Measurements from ENCODE around the gene AUNIP. TPM values are rescaled to one million over a fixed set of nuclear protein-coding genes. Genes with fewer than 3 reads are reported as not detected.

Gene AUNIP
- total RNA-seq, 1 experiment from 2014 or later = 16.1 TPM

DNA sequence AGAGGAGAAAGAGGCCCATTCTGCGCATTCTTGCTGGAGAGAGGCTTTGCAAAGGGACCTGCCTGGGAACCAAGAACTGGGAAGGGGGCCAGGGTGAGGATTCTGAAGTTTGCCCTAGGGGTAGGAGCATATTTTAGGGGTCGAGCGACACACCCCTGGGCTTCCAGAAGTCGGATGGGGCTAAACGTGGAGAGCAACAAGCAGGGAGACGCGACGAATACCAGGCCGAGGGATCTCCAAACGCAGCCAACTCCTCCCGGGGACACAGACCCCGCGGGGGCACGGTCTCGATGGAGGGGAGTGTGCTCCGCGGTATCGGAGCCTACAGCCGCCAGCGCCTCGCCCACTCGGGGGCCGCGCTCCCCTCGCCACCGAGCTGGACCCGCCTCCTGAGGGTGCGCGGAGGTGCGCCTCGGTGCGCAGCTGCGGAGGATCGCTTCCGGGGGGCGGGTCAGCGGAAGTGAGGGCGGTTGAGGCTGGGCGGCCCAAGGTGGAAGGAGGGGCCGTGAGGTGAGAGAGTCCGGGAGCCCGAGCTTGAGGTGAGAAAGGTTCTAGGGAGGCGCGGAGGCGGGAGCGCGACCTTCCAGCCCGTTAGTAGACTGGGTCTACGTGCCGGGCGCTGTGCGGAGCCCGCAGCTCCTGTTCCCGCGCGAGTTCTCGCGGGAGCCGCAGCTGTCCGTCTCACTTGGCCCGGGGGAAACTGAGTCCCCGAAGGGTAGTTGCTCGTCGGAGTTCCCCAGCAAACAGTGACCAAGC is 39.6 kb downstream of the AUNIP start, which contains the start of gene MTFR1L (continued):
- TF ChIP-seq, protein P1, sequence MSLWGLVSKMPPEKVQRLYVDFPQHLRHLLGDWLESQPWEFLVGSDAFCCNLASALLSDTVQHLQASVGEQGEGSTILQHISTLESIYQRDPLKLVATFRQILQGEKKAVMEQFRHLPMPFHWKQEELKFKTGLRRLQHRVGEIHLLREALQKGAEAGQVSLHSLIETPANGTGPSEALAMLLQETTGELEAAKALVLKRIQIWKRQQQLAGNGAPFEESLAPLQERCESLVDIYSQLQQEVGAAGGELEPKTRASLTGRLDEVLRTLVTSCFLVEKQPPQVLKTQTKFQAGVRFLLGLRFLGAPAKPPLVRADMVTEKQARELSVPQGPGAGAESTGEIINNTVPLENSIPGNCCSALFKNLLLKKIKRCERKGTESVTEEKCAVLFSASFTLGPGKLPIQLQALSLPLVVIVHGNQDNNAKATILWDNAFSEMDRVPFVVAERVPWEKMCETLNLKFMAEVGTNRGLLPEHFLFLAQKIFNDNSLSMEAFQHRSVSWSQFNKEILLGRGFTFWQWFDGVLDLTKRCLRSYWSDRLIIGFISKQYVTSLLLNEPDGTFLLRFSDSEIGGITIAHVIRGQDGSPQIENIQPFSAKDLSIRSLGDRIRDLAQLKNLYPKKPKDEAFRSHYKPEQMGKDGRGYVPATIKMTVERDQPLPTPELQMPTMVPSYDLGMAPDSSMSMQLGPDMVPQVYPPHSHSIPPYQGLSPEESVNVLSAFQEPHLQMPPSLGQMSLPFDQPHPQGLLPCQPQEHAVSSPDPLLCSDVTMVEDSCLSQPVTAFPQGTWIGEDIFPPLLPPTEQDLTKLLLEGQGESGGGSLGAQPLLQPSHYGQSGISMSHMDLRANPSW (CRISPR knock-in tag; conservative IDR thresholded peaks at IDR 0.05; ENCODE audit: low read depth) = no peak
- TF ChIP-seq CREB1 (CRISPR knock-in tag; IDR thresholded peaks at IDR 0.05) (no peak), ZNF512 (CRISPR knock-in tag; IDR thresholded peaks at IDR 0.05; ENCODE audit: borderline replicate concordance) (no peak), ZNF219 (CRISPR knock-in tag; IDR thresholded peaks at IDR 0.05; ENCODE audit: borderline replicate concordance) (no peak), NFE2L1 (CRISPR knock-in tag; IDR thresholded peaks at IDR 0.05) (no peak), IRF2 (CRISPR knock-in tag; IDR thresholded peaks at IDR 0.05; ENCODE audit: borderline replicate concordance, low read depth) (no peak), SOX15 (CRISPR knock-in tag; IDR thresholded peaks at IDR 0.05) (no peak), EMX1 (CRISPR knock-in tag; IDR thresholded peaks at IDR 0.05) (no peak), FOXP4 (CRISPR knock-in tag; IDR thresholded peaks at IDR 0.05) (peak; percentile 75; the same call in 1 of the 2 replicates)
- TF ChIP-seq, protein P2, sequence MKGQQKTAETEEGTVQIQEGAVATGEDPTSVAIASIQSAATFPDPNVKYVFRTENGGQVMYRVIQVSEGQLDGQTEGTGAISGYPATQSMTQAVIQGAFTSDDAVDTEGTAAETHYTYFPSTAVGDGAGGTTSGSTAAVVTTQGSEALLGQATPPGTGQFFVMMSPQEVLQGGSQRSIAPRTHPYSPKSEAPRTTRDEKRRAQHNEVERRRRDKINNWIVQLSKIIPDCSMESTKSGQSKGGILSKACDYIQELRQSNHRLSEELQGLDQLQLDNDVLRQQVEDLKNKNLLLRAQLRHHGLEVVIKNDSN (CRISPR knock-in tag; IDR thresholded peaks at IDR 0.05) = no peak

DNA sequence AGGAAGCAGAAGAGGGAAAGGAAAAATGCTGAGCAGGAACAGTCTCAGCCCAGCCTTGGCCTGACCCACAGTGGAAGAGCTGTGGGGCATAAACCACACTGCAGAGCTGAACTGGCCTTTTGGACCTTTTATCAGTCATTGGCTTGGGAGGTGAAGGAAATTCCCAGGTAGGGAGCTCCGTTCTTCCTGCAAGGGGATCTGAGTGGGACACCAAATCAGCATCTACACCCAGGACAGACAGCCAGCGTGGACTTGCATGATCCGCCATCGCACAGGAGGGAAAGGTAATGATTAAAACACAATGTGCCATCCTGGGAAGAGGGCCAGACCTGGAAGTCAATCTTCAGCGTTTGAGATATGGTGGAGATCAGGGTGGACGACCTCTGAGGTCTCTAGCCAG is 40.7 kb downstream of the AUNIP start:
- H3K27ac Mint-ChIP-seq = peak overlapping the region; percentile 95
- peaks cover 9% of the 10 kb centered on the region; the same call in 1 of the 2 replicates for H3K36me3 Mint-ChIP-seq
- POLR2A ChIA-PET = interaction anchor here (0.5 kb wide), 2 partner anchors 73 to 646 kb away, joined by 3 read pairs; no protein-coding TSS in a partner anchor
- H3K4me1 Mint-ChIP-seq = peaks cover 35% of the 10 kb centered on the region
- H3K9me3 Mint-ChIP-seq = no peaks in the 10 kb centered on the region
- H3K4me3 Mint-ChIP-seq = peak overlapping the region; percentile 98
- H3K27me3 Mint-ChIP-seq (ENCODE audit: low read depth) = peaks cover 10% of the 10 kb centered on the region
- CTCF ChIA-PET = interaction anchor here (1.0 to 5.5 kb wide), 19 partner anchors 8 to 253 kb away, joined by 3 to 26 read pairs (median 5); partner anchors contain the start of genes PAFAH2, PAQR7 and SELENON
- DNase-seq (ENCODE audit: low spot score) = no peak
- ATAC-seq = no peak
- TF ChIP-seq SOX15 (CRISPR knock-in tag; IDR thresholded peaks at IDR 0.05) = no peak
- TF ChIP-seq NFYB (CRISPR knock-in tag; conservative IDR thresholded peaks at IDR 0.05; ENCODE audit: low read depth) = no peak
- TF ChIP-seq SP1 (CRISPR knock-in tag; conservative IDR thresholded peaks at IDR 0.05) = no peak
- no peak for TF ChIP-seq GRHL2 (CRISPR knock-in tag; IDR thresholded peaks at IDR 0.05; ENCODE audit: insufficient replicate concordance, severe bottlenecking)
- TF ChIP-seq, protein P3, sequence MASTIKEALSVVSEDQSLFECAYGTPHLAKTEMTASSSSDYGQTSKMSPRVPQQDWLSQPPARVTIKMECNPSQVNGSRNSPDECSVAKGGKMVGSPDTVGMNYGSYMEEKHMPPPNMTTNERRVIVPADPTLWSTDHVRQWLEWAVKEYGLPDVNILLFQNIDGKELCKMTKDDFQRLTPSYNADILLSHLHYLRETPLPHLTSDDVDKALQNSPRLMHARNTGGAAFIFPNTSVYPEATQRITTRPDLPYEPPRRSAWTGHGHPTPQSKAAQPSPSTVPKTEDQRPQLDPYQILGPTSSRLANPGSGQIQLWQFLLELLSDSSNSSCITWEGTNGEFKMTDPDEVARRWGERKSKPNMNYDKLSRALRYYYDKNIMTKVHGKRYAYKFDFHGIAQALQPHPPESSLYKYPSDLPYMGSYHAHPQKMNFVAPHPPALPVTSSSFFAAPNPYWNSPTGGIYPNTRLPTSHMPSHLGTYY (CRISPR knock-in tag; IDR thresholded peaks at IDR 0.05) = no peak
- TF ChIP-seq ATF3 (CRISPR knock-in tag; conservative IDR thresholded peaks at IDR 0.05) = no peak
- TF ChIP-seq PRDM15 (CRISPR knock-in tag; IDR thresholded peaks at IDR 0.05) = no peak
- TF ChIP-seq ZNF512 (CRISPR knock-in tag; IDR thresholded peaks at IDR 0.05; ENCODE audit: borderline replicate concordance) = no peak
- no peak for TF ChIP-seq ZNF121 (CRISPR knock-in tag; IDR thresholded peaks at IDR 0.05)
- TF ChIP-seq SMAD4 (CRISPR knock-in tag; IDR thresholded peaks at IDR 0.05) = no peak
- TF ChIP-seq, protein P4, sequence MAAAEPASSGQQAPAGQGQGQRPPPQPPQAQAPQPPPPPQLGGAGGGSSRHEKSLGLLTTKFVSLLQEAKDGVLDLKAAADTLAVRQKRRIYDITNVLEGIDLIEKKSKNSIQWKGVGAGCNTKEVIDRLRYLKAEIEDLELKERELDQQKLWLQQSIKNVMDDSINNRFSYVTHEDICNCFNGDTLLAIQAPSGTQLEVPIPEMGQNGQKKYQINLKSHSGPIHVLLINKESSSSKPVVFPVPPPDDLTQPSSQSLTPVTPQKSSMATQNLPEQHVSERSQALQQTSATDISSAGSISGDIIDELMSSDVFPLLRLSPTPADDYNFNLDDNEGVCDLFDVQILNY (CRISPR knock-in tag; IDR thresholded peaks at IDR 0.05) = no peak

Data from WTC11 (cell line).